LNCAP (cell line): ENCODE results near the gene UNC13A.

Source experiments
- TF ChIP-seq, protein P1 (sequence below): fragments of 450-650 bp; IDR thresholded peaks from 2 replicates; pipeline ENCODE4 v1.5.1; 2017; ENCODE audit warnings: mild to moderate bottlenecking

UNC13A gene

DNA sequence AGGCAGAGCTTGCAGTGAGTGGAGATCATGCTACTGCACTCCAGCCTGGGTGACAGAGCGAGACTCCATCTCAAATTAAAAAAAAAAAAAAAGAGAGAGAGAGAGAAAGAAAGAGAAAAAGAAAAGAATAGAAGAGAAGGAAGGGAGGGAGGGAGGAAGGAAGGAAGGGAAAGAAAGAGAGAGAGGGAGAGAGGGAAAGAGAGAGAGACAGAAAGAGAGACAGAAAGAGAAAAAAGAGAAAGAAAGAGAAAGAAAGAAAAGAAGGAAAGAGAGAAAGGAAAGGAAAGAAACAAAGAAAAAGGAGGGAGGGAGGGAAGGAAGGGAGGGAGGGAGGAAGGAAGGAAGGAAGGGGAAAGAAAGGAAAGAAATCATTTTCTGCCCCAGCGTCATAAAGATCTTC is 7.0 kb upstream of the UNC13A start:
- TF ChIP-seq, protein P1, sequence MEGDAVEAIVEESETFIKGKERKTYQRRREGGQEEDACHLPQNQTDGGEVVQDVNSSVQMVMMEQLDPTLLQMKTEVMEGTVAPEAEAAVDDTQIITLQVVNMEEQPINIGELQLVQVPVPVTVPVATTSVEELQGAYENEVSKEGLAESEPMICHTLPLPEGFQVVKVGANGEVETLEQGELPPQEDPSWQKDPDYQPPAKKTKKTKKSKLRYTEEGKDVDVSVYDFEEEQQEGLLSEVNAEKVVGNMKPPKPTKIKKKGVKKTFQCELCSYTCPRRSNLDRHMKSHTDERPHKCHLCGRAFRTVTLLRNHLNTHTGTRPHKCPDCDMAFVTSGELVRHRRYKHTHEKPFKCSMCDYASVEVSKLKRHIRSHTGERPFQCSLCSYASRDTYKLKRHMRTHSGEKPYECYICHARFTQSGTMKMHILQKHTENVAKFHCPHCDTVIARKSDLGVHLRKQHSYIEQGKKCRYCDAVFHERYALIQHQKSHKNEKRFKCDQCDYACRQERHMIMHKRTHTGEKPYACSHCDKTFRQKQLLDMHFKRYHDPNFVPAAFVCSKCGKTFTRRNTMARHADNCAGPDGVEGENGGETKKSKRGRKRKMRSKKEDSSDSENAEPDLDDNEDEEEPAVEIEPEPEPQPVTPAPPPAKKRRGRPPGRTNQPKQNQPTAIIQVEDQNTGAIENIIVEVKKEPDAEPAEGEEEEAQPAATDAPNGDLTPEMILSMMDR: no peak

DNA sequence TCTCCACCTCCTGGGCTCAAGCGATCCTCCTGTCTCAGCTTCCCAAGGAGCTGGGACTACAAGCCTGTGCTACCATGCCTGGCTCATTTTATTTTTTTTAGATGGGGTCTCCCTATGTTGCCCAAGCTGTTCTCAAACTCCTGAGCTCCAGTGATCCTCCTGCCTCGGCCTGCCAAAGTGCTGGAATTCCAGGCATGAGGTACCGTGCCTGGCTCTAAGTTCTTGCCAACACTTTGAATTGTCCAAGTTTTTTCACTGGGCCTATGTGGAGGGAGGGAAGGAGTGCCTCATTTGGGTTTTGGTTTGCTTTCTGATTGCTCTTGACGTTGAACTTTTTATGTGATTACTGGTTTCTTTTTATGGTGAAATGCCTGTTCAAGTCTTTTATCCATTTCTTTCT is 4.4 kb upstream of the UNC13A start:
- TF ChIP-seq, protein P1: no peak

- TF ChIP-seq, protein P1: no peak
Measured at GRCh38 chr19:17688853-17689595, 870 bp upstream of the UNC13A start.

DNA sequence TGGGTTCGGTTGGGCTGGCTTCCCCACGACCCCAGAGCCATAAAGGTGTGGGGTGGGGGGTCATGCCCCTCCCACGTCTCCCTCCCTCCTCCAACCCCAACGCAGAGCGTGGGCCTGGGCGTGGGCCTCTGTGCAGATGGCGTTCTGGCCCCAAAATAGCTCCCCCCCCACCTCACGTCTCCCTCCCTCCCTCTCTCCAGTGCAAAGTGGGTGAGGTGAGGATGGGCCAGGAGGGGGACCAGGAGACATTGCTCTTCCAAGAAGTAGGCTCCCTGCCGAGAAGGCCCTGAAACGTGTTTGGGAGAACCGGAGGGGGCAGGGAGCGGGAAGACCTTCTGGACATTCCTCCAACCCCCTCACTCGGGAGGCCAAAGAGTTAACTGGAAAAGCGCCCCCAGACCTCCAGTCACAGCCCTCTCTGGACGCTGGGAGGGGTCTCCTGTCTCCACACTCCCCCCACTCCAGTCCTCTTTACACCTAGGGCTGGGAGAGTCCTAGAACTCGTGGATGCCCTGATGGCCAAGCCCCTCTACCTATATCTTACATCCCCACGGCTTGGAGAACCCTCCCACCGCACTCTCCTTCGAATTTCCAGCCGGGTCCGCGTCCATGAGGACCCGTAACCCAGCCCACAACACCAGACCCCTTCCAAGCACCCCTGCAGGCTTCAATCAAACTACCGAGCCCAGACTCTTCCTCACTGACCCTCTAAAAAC is 855 bp downstream of the UNC13A start:
- TF ChIP-seq, protein P1: no peak

GRCh38 chr19:17686592-17687024 is 1.5 kb downstream of the UNC13A start:
- TF ChIP-seq, protein P1: no peak

GRCh38 chr19:17686023-17686521 is 2.1 kb downstream of the UNC13A start:
- TF ChIP-seq, protein P1: no peak

DNA sequence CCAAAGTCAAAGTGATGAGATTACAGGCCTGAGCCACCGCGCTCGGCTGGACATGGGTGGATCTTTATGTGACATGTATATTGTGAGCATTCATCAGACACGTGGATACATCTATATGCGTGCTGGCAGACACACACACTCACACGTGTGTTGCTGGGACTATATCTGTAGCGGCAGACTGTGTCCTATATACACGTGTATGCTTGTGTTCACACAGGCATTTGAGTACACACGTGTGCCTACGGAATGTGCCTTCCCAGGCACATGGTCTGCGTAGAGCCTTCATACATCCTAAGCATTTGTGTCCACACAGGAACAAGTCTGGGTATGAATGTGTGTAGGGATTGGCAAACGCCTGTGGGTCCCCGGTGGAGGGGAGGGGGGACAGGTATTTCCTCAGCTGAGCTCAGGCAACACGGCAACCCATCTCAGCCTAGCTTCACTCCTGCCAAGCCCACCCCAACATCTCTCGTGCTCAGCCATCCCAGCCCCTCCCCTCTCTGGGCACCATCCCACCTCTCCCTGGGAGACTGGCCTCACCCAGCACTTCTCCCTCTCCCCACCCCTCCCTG is 2.6 kb downstream of the UNC13A start:
- TF ChIP-seq, protein P1: no peak
